GDM1 (cell line): ENCODE measurements around the gene TMEM63A.
"Not testable (repeated sequence)": the region's sequence is repeated elsewhere in the genome, so short reads cannot be mapped to it uniquely, and the experiment has no call there.

Experiments
- DNase-seq: peaks from one replicate; lab custom pipeline; 2025; lab: John Stamatoyannopoulos, UW

Gene TMEM63A

GRCh38 chr1:225845097-225845496 is 37.1 kb downstream of the TMEM63A start:
- no peak for DNase-seq

DNA sequence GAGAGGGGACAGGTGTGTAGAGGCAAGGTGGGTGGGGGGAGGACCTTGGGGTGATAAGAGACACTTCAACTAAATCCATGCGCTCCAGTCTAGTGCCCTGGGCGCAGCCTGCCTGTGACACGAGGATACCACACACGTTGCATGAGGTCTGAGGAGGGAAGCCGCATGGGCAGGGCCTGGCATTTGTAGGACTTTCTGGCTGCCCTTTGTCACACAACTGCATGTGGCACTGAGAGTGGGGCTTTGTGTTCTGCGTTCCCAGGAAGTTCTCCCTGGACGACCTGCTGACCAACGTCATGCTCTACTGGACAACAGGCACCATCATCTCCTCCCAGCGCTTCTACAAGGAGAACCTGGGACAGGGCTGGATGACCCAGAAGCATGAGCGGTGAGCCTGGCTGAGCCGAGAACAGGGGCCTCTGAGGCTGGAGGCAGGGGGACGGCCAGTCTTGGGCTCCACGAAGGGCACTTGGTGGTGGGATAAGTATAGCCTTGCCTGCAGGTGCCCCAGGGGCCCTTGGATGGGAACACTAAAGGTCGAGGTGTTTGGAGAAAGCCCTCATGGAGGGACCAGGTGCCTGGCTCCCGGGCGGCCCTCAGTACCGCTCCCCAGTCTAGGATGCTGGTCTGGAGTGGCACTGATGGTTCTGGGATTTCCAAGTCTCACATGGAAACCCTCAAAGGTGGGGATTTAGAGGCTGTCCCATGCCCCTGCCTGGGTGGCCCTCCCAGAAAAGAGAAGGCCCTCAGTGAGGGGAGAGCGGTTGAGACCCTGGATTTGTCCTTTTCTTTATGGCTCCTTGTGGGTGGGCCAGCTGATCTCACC is 37.7 kb downstream of the TMEM63A start:
- no peak for DNase-seq

DNA sequence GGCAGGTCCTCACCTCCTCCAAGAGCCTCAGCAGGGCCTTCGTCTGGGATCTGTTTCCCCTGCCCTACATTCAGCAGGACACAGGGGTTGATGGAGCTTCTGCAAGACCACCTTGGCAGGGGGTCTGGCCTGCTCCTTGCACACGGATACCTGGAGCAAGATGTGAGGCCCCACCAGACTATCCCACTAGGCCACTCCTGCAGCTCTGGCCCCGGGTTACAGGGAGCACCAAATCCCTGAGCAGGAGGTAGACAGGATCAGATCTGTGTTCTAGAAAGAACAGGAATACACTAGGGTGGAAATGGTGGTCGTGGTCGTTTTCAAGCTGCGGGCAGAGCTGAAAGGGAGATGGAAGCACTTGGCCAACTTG is 38.8 kb downstream of the TMEM63A start:
- no peak for DNase-seq

- DNase-seq = no peak
Observed at GRCh38 chr1:225842788-225843425, 39.3 kb downstream of the TMEM63A start.

- DNase-seq = no peak
Observed at GRCh38 chr1:225842074-225842473, 40.1 kb downstream of the TMEM63A start.

DNA sequence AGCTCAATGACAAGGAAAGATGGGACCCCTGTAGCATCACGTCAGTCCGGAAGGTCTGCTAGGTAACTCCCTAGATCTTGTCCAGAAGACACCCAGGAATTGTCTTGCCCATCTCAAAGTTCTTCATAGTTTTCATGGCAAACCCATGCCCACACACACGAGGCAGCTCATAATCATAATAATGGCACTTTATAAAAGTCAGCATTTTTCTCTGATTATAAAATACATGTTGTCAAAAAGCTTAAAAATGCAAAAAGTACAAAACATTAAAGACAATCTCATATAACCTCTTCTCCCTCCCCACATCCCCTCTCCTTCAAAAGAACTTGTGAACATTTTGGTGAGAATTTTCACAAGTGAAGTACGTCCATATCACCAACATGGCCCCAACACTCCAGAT is 41.5 kb downstream of the TMEM63A start:
- DNase-seq = no peak

DNA sequence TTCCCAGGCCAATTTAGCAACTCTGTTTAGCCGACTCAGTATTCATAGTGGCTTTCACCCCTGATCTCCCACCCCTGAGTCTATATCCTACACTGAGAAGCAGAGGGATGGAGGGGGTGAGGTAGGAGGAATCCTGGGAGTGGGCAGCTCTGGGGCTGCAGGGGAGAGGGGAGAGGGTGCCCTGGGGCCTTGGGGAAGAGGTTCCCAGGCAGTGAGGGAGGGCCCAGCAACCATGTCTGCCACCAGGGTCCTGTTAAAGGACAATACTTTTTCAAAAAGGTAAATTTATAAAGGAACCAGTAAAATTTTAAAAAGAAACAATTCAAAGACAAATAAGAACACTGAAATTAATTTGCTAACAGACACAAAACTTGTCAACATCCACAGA is 42.0 kb downstream of the TMEM63A start:
- no peak for DNase-seq

- DNase-seq = no peak
Observed at GRCh38 chr1:225838793-225839192, 43.4 kb downstream of the TMEM63A start.

DNA sequence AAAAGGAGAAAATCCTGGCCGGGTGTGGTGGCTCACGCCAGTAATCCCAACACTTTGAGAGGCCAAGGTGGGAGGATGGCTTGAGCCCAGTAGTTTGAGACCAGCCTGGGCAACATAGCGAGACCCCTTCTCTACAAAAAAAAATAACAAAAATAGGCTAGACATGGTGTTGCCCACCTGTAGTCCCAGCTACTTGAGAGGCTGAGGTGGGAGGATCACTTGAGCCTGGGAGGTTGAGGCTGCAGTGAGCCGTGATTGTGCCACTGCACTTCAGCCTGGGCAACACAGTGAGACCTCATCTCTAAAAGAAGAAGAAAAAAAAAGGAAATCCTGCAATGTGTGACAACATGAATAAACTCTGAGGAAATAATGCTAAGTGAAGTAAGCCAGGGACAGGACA is 45.9 kb downstream of the TMEM63A start:
- not testable (repeated sequence) for DNase-seq

GRCh38 chr1:225835856-225836255 is 46.3 kb downstream of the TMEM63A start:
- DNase-seq = no peak

DNA sequence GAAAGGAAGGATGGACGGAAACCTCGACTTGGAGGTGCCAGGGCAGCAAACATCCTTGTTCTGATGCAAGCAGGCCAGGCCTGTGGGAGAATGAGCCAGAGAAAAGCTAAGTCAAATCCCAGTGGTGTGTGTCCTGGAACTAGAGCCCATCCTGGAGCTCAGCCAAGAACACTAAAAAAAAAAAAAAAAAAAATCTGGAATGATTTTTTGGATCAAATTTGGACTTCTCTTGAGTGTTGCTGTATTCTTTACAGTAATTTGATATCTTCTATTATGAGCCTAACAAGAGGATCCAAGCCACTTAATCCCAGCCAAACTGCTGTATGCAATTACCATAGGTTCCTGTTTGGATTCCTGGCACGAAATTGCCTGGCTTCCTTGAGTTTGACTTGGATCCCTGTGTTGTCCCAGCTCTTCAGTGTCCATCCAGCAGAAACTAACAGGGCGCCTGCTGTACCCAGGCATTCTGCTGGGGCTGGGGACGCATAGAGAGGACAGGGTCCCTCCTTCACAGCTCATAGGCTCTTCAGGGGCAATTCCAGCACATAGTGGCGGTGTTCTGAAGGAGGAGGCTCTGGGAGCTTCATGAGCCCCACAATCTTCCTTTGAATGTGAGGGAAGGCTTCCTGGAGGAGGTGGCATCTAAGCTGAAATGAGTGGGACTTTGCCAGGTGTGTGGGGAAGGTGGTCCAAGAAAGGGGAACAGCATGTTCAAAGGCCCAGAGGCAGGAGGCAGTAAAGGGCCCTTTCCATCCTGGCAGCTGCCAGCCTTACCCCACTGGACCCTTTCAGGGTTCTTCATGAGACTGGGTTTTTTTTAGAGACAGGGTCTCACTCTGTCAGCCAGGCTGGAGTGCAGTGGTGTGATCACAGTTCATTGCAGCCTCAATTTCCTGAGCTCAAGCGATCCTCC is 47.5 kb downstream of the TMEM63A start:
- DNase-seq = no peak

DNA sequence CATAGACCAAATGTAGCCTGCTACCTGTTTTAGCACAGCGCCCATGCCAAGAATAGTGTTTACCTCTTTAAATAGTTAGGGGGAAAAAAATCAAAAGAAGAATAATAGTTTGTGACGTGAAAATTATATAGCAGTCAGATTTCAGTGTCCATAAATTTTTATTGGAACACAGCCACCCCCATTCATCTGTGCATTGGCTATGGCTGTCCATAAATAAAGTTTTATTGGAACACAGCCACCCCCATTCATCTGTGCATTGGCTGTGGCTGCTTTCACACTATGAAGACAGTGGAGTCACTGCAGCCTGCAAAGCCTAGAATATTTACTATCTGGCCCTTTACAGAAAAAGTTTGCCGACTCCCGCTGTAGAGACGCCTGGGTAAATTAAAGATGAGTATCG is 51.3 kb downstream of the TMEM63A start:
- no peak for DNase-seq

DNA sequence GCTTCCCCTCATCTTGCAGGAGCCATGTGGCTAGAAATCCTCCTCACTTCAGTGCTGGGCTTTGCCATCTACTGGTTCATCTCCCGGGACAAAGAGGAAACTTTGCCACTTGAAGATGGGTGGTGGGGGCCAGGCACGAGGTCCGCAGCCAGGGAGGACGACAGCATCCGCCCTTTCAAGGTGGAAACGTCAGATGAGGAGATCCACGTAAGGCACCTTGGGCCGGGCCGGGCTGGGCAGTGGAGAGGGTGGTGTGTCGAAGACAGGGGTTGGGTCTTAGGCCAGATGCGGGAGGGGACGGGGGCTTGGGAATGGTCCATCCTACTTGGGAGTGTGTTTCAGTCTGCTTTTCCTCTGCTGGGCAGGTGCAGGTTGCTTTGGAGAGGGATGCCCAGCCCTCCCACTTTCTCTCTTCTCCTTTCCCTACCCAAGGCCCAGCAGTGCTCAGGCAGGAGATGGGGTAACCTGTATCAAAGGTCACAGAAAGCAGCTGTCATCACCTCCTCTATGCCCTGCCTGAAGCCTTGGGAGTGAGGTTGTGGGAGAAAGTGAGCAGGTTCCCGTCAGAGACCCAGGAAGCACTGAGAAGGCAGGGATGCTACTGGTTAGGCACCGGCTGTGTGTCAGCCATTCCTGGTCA is 53.4 kb downstream of the TMEM63A start:
- no peak for DNase-seq

GRCh38 chr1:225827076-225827475 is 55.1 kb downstream of the TMEM63A start:
- DNase-seq = no peak

- no peak for DNase-seq
Observed at GRCh38 chr1:225825607-225826007, 56.6 kb downstream of the TMEM63A start.

DNA sequence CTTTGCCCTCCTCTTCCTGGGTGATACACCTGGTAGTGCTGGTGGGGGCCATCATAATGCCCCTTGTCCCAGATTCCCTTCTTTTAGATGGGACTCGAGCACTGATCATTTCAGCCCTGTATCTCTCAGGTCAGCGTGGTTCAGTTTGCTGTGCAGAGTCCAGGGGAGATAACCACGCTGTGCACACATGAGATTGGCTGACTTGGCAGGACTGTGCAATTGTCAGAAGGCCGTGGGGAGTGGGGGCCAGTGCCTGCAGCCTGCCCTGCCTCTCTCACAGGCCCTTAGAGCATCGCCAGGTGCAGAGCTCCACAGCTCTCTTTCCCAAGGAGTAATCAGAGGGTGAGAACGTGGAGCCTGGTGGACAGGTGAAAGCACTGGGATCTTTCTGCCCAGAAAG is 57.1 kb downstream of the TMEM63A start:
- no peak for DNase-seq

DNA sequence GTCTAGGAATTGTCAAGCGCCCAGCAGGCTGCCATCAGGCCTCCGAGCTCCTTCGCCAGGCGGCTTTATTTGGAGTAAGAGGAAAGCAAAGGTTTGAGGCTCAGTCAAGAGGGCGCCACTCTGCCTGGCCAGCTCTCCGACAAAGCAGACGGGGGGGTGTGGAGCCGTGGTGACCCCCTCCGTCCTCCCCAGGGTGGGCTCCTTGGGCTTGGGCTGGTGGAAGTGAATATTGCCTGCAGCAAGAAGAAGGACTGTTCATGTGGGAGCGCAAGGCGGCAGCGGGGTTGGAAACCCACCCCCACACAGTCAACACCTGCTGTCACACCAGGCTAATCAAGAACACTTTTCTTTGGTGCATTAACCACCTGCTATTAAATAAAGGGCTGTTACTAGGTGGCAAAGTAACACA is 57.6 kb downstream of the TMEM63A start:
- DNase-seq = no peak

DNA sequence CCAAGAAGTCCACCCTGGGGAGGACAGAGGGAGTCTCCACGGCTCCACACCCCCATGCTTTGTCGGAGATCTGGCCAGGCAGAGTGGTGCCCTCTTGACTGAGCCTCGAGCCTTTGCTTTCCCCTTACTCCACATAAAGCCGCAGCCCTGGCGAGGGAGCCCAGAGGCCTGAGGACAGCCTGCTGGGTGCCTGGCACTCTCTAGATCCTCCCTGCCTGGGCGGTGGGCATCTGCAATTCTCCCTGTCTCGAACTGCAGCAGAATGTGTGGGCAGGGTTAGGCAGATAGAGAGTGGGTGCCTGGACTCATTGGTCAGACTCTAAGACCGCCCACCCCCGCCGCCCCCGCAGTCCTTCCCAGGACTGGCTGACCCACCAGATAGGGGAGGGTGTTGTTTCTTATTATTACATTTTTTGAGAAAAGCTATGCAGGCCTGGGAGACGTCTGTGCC is 58.3 kb downstream of the TMEM63A start:
- DNase-seq = no peak

DNA sequence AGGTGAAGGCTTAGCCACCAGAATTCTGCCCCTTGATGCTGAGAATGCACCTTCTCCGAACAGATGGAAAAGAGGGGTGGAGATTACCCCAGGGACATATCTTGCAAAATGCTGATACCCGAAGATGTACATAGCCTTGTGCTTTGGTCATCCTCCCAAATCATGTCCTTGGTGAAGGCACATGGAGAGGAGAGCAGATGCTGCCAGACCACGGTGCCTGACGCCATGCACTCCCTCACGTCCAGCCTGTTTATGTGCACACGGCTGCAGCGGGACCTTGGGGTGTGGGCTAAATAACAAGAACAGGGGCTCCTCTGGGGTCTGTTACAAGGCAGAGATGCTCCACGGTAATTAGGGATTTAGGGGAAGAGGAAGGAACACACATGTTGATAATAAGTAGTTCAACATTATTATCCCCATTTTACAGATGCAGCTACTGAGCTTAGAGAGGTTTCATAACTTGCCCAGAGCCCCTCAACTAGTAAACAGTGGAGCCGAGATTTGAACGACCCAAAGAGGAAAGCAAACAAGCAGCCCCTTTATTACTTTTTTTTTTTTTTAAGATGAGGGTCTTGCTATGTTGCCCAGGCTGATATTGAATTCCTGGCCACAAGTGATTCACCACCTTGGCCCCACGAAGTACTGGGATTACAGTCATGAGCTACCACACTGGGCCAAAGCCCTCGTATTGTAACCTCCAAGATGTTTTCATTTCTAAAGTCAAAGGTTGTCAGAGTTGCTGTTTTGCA is 59.4 kb downstream of the TMEM63A start:
- DNase-seq = no peak

GRCh38 chr1:225820522-225821120 is 61.6 kb downstream of the TMEM63A start:
- DNase-seq = peak; percentile 46
